Cardiac fibroblast (primary cell): ENCODE measurements around the gene PPARG.

Experiments used
- DNase-seq, 2 donors: peaks; one replicate each; pipeline versions ENCODE4 v3.0.0 to v3.0.0-alpha.2; 2010; ENCODE audit warnings: low read depth in 2 of 2
- H3K4me3 ChIP-seq, 2 donors: replicated peaks in 1 of 2; 1 replicate in 1 of 2; 2 replicates in 1 of 2; pipeline ENCODE4 v1.5.1; 2011; ENCODE audit warnings: low read depth in 2 of 2, low read length in 2 of 2, mild to moderate bottlenecking in 2 of 2, moderate library complexity in 1 of 2
- CTCF ChIP-seq: IDR thresholded peaks from one replicate; pipeline ENCODE4 v1.5.1; 2011; ENCODE audit warnings: low read depth, mild to moderate bottlenecking, low read length, inconsistent platforms

The PPARG gene

DNA sequence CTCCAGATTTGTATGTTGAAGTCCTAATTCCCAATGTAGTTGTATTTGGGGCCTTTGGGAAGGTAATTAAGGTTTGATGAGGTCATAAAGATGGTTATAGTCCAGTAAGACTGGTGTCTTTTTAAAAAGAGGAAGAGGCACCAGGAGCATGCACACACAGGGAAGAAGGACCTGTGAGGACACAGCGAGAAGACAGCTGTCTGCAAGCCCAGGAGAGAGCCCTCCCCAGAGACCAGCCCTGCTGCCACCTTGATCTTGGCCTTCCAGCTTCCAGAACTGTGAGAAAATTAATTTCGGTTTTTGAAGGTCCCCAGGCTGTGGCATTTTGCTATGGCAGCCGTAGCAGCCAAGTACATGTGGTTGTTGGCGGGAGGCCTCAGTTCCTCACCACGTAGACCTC, 162.6 kb downstream of the PPARG start:
- no peak for DNase-seq
- H3K4me3 ChIP-seq = no peak overlapping the region
- TF ChIP-seq CTCF = no peak

GRCh38 chr3:12451960-12452359, 163.1 kb downstream of the PPARG start:
- no peak for TF ChIP-seq CTCF
- H3K4me3 ChIP-seq = no peak overlapping the region
- DNase-seq = no peak

GRCh38 chr3:12452361-12453330, 163.8 kb downstream of the PPARG start:
- no peak overlapping the region for H3K4me3 ChIP-seq
- DNase-seq = no peak
- TF ChIP-seq CTCF = no peak

- no peak for TF ChIP-seq CTCF
- DNase-seq = peak in 1 of 2 donors; percentile 69
- H3K4me3 ChIP-seq = no peak overlapping the region
Observed at GRCh38 chr3:12454076-12454815, 165.4 kb downstream of the PPARG start.

DNA sequence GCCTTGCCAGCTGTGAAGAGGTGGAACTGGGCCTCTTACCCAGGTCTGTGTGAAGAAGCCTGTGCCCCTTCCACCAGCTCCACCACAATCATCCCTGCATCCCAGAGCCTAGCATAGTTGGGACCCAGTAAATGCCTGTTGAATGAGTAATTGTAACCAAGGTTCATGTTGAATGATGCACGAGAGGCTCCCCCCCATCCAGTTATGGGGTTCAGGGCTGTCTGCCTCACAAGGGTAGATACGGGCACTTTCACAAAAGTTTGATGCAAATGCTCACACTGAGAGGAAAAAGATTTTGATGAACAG, 165.9 kb downstream of the PPARG start:
- TF ChIP-seq CTCF = no peak
- no peak overlapping the region for H3K4me3 ChIP-seq
- peak in 1 of 2 donors; percentile 48 for DNase-seq

DNA sequence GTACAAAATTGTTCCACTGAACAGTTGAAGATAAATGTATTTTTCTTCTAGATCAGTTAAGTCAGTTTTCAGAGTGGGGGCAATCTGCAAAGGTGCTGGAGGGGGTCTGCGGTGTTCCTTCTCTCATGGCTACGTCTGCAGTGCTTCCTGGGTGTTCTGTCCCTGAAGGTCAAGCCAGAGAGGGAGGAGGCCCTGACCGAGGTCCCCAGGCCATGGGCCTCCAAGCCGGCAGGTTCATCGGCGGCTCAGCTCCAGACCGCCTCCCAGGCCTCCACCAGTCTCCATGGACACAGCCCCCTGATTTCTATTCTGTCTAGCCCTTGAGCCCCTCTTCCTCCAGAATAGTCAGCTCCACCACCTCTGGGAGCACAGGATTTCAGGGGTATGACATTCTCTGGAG, 166.9 kb downstream of the PPARG start:
- DNase-seq = no peak
- TF ChIP-seq CTCF = no peak
- H3K4me3 ChIP-seq = no peak overlapping the region
